ENCODE measurements around the gene FOXB1.

DNA sequence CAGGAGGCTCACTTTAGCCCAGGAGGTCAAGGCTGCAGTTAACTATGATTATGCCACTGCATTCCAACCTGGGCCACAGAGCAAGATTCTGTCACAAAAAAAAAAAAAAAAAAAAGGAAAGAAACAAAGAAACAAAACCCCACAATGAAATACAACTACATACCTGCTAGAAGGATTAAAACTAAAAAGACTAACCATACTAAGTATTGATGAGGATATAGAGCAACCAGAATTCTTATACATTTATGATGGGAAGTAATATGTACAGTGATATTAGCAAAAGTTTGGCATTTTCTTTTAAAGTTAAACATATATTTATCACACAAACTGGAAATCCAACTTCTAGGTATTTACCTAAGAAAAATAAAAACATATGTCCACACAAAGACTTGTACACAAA lies 40.2 kb upstream of the FOXB1 start:
- TF ChIP-seq, protein P1, sequence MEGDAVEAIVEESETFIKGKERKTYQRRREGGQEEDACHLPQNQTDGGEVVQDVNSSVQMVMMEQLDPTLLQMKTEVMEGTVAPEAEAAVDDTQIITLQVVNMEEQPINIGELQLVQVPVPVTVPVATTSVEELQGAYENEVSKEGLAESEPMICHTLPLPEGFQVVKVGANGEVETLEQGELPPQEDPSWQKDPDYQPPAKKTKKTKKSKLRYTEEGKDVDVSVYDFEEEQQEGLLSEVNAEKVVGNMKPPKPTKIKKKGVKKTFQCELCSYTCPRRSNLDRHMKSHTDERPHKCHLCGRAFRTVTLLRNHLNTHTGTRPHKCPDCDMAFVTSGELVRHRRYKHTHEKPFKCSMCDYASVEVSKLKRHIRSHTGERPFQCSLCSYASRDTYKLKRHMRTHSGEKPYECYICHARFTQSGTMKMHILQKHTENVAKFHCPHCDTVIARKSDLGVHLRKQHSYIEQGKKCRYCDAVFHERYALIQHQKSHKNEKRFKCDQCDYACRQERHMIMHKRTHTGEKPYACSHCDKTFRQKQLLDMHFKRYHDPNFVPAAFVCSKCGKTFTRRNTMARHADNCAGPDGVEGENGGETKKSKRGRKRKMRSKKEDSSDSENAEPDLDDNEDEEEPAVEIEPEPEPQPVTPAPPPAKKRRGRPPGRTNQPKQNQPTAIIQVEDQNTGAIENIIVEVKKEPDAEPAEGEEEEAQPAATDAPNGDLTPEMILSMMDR (IDR thresholded peaks at IDR 0.05), result no peak
- TF ChIP-seq ZFX (IDR thresholded peaks at IDR 0.05; ENCODE audit: borderline replicate concordance), result no peak
